Esophagus muscularis mucosa (tissue), 4 donors: Measurements from ENCODE around the gene SEPTIN3.

Source experiments
- CTCF ChIP-seq, 3 experiments: fragments of 200-600 bp in 2 of 3; fragments of 450-650 bp in 1 of 3; sonication (generic) in 2 of 3; IDR thresholded peaks; one replicate each; pipeline ENCODE4 v1.5.1; 2017 to 2019; ENCODE audit warnings: antibody characterized with exemption in 3 of 3, mild to moderate bottlenecking in 2 of 3, moderate library complexity in 1 of 3
- EP300 ChIP-seq: sonication (generic); formaldehyde crosslinking; IDR thresholded peaks from one replicate; pipeline ENCODE4 v1.6.1; 2017; ENCODE audit warnings: antibody characterized with exemption
- POLR2A ChIP-seq: fragments of 450-650 bp; IDR thresholded peaks from one replicate; pipeline ENCODE4 v1.6.1; 2017; ENCODE audit warnings: antibody characterized with exemption, moderate library complexity, mild to moderate bottlenecking, low read depth
- POLR2AphosphoS5 ChIP-seq, 2 donors: sonication (generic); formaldehyde crosslinking; IDR thresholded peaks; one replicate each; pipeline ENCODE4 v1.6.1; 2017; ENCODE audit warnings: antibody characterized with exemption in 2 of 2

GRCh38 chr22:41983513-41984405 is 14.5 kb downstream of the SEPTIN3 start:
- TF ChIP-seq CTCF (IDR thresholded peaks at IDR 0.05), result no peak
- no peak for TF ChIP-seq POLR2AphosphoS5 (IDR thresholded peaks at IDR 0.05)
- no peak for TF ChIP-seq EP300
- no peak for TF ChIP-seq POLR2A
